CD4-positive, CD25-positive, alpha-beta regulatory T cell (primary cell): ENCODE measurements around the gene TMEM201. TPM values are rescaled to one million over a fixed set of nuclear protein-coding genes. Genes with fewer than 3 reads are reported as not detected.

Source experiments
- polyA plus RNA-seq, 4 donors: library from polyadenylated mRNA; unstranded; fragments of 300-500 nt; fragmentation: Illumina TruSeq; gene quantifications; one replicate each; pipeline ENCODE4 v1.2.3, GENCODE V29; 2021
- total RNA-seq: library from RNA; stranded (reverse); gene quantifications from one replicate; pipeline ENCODE4 v1.2.3, GENCODE V29; 2022

The TMEM201 gene
- total and polyA plus RNA-seq, 5 donors from 2014 or later, result 1.1 to 12.1 (median 1.5) TPM

Other genes with a start within 250 kb of the TMEM201 start
- 4.5 TPM for gene SLC25A33, start 49.4 kb upstream of the TMEM201 start, total RNA-seq
- 1 to 10 TPM; 2.7 to 4.5 (median 3.5) TPM for gene SLC25A33, start 49.4 kb upstream of the TMEM201 start, polyA plus RNA-seq
- 187 TPM for gene PIK3CD, start 62.8 kb downstream of the TMEM201 start, total RNA-seq
- gene PIK3CD, start 62.8 kb downstream of the TMEM201 start, polyA plus RNA-seq, result 10 to 100 TPM; 47.3 to 63.2 (median 52.5) TPM
- gene CLSTN1, start 235.1 kb downstream of the TMEM201 start, total RNA-seq, result 106 TPM
- 10 to 100 TPM; 19.2 to 25.4 (median 22.3) TPM for gene CLSTN1, start 235.1 kb downstream of the TMEM201 start, polyA plus RNA-seq